Loucy (cell line): Measurements from ENCODE around the gene LYPD6.

Experiments used
- CTCF ChIP-seq: fragments of 200-600 bp; sonication (generic); conservative IDR thresholded peaks from 2 replicates; pipeline ENCODE4 v1.5.1; 2014; ENCODE audit warnings: mild to moderate bottlenecking, antibody characterized with exemption, low read length
- EZH2phosphoT487 ChIP-seq: fragments of 200-600 bp; IDR thresholded peaks from 2 replicates; pipeline ENCODE4 v1.6.1; 2018; ENCODE audit warnings: antibody characterized with exemption, mild to moderate bottlenecking, moderate library complexity, borderline replicate concordance

- no peak for TF ChIP-seq CTCF
- no peak for TF ChIP-seq EZH2phosphoT487
Measured at GRCh38 chr2:149422337-149422990, 92.1 kb downstream of the LYPD6 start.
